Left renal pelvis (tissue), 4 donors: ENCODE data around the gene KMT2E. TPM values are rescaled to one million over a fixed set of nuclear protein-coding genes. Genes with fewer than 3 reads are reported as not detected.
"Not testable (repeated sequence)": the region's sequence is repeated elsewhere in the genome, so short reads cannot be mapped to it uniquely, and the experiment has no call there.

Experiments
- DNase-seq, 4 donors: peaks; one replicate each; pipeline ENCODE4 v3.0.0-alpha.2; 2013; ENCODE audit warnings: low read depth in 4 of 4, low spot score in 3 of 4
- polyA plus RNA-seq, 4 donors: library from polyadenylated mRNA; unstranded; fragments of 120-200 nt; gene quantifications; one replicate each; pipeline ENCODE4 v1.2.1, GENCODE V29; 2013; ENCODE audit not compliant: insufficient read length in 4 of 4

Gene KMT2E, protein sequence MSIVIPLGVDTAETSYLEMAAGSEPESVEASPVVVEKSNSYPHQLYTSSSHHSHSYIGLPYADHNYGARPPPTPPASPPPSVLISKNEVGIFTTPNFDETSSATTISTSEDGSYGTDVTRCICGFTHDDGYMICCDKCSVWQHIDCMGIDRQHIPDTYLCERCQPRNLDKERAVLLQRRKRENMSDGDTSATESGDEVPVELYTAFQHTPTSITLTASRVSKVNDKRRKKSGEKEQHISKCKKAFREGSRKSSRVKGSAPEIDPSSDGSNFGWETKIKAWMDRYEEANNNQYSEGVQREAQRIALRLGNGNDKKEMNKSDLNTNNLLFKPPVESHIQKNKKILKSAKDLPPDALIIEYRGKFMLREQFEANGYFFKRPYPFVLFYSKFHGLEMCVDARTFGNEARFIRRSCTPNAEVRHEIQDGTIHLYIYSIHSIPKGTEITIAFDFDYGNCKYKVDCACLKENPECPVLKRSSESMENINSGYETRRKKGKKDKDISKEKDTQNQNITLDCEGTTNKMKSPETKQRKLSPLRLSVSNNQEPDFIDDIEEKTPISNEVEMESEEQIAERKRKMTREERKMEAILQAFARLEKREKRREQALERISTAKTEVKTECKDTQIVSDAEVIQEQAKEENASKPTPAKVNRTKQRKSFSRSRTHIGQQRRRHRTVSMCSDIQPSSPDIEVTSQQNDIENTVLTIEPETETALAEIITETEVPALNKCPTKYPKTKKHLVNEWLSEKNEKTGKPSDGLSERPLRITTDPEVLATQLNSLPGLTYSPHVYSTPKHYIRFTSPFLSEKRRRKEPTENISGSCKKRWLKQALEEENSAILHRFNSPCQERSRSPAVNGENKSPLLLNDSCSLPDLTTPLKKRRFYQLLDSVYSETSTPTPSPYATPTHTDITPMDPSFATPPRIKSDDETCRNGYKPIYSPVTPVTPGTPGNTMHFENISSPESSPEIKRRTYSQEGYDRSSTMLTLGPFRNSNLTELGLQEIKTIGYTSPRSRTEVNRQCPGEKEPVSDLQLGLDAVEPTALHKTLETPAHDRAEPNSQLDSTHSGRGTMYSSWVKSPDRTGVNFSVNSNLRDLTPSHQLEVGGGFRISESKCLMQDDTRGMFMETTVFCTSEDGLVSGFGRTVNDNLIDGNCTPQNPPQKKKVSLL (N-terminal part only)
- polyA plus RNA-seq = 10 to 100 TPM; 60.7 to 81.8 (median 75.8) TPM

DNA sequence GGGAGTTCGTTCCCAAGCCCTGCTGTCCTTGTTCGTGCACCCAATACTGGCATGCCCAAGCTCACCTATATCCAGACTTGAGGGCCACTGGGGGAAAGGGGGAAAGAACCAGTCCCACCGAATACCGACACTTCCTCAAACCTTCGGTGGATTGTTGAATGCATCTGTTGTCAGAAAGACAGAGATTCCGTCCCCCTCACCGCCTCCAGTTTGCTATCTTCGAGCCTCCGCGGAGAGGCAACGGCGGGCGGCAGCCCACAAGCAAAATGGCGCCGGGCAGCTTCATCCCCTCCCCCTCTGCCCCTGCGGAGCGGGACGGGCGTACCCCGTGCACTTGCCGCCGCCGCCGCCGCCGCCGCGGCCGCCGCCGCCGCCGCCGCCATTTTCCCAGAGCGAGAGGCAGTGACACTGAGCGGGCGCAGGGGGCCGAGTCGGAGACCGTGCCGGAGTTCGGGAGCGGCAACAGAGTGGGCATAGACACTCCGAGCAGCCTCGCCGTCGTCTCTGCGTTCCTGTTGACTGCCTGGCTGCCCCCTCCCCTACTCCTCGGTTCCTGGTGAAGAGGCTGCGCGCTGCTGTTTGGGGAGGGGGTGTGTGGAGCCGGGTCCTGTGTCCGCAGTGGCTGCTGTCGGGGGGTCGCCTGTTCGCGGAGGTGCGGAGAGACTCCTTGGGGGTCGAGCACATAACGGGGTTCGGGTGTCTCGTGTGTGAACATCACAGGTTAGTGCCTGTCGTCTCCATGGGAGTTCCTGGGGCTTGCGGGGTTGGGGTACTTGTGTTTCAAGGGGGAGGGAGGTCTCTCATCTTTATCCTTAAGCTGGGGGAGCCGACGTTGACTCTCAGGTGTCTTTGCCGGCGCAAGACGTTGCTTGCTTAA, at the start of gene KMT2E:
Gene KMT2E (plus strand): TSS at position 390 of the 877 bp plus-strand sequence. CDS start 26,748 bp downstream, outside the sequence.
- DNase-seq = peak in 2 of 4 donors; percentile 70 to 73

- no peak for DNase-seq
These were observed 49.3 kb upstream of the KMT2E start for GRCh38 chr7:104964626-104965236.

DNA sequence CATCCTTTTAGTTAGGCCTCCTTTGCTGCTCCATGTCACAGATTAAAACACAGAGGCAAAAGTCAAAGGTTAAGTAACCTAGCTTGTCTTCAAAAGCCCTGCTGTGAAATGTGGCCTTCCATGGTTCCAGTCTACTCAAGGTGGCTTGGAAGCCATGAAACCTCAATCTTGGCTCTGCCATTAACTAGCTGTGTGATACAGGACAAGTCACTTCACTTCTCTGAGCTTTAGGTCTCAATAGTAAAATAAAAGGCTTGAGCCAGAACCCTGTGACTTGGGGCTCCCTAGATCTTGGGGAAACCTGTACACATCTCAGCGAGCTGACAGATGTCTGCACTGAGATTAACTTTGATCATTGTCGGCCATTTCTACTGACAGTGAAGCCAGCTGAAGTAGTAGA, 48.0 kb upstream of the KMT2E start:
- DNase-seq = no peak

- no peak for DNase-seq
These were observed 46.9 kb upstream of the KMT2E start for GRCh38 chr7:104967088-104967487.

DNA sequence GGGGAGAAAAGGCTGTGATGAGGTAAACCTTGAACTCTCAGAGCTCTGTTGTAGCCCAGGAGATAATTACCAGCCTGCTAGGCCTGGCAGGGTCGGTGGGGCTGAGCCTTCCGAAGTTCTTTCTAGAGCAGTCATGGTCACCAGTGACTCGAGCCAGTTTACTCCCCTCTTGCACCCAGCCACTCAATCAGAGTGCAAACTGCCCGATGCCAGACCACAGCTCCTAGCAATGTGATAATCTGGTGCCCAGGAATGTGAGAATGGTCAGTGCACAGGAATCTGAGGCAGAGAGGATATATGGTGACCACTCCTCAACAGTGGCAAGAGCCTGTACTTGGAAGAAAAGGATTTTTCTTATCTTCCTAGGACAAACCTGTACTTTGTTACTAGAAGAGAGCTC, 46.4 kb upstream of the KMT2E start:
- DNase-seq = no peak

GRCh38 chr7:104968648-104969047, 45.4 kb upstream of the KMT2E start:
- no peak for DNase-seq

DNA sequence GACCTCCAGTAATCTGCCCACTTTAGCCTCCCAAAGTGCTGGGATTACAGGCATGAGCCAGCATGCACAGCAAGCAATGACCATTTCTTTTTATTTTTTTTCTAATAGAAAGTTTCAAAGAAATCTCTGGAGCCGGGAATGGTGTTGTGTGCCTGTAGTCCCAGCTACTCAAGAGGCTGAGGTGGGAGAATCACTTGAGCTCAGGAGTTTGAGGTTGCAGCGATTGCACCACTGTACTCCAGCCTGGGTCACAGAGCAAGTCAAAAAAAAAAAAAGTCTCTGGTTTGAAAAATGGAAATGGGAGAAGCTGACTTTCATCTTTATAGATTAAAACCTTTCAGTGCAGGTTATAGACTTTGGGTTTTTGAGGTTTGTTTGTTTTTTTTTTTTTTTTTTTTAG, 44.8 kb upstream of the KMT2E start:
- DNase-seq = no peak

- DNase-seq = no peak
These were observed 42.5 kb upstream of the KMT2E start for GRCh38 chr7:104971290-104972071.

- DNase-seq = no peak
These were observed 41.5 kb upstream of the KMT2E start for GRCh38 chr7:104972500-104972899.

DNA sequence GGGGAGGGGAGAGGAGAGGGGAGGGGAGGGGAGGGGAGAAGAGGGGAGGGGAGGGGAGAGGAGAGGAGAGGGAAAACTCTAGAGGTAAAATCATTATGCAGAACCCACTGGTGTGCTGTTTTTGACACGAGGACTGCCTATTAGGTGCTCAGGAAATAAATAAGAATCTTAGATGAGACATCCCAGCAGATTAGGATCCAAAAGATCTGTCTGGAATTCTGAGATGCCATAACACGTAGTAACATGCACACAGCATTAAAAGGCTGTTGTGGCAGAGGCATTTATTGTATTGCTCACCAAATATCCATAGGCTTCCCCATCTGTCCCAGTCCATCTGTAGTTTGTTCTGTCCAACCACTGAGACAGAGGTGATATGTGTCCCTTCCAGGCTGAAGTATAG, 40.8 kb upstream of the KMT2E start:
- DNase-seq = no peak

DNA sequence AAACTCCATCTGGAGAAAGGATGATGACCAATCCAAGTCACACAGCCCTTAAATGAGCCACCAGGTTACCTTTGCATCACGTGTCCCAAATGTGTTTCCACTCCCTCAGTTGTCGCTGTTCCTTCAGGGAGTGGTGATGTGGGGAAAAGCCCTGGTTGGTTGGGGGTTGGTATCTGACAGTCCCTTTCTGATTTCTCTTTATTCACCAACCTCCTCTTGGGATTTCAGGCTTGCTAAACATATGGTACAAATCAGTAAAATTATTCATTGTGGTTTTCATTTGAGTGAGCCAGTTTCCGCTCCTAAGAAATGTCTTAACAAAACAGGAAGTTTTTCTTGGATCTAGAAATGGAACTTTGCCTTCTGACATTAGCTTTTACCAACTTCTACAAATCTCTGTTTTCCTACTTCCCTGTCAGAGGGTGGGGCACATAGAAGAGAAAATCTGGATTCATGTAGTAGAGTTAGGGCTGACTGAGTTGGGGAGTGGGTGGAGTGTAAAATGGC, 40.0 kb upstream of the KMT2E start:
- no peak for DNase-seq

GRCh38 chr7:104975553-104975952, 38.5 kb upstream of the KMT2E start:
- not testable (repeated sequence) for DNase-seq

- no peak for DNase-seq
These were observed 36.9 kb upstream of the KMT2E start for GRCh38 chr7:104976966-104977636.

GRCh38 chr7:104978460-104978859, 35.5 kb upstream of the KMT2E start:
- DNase-seq = no peak

- DNase-seq = peak in 2 of 4 donors; percentile 56 to 57
These were observed 34.7 kb upstream of the KMT2E start for GRCh38 chr7:104979167-104979841.

DNA sequence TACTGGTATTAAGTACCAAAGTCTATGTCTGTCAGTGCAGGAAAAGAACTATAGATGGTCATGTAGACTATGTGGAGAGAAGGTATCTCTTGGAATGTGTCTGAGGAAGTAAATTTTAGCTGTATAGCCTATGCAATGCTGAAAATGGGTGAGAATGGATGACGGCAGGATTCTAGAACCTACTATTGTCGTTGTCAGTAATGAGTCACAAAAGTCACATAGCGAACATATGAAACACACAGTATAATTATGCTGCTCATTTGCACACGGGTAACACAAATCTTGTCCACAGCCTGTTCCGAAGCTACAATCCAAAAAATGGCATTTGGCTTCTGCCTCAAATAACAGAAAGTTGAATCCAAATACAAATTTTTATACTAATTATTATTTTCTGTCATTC, 33.6 kb upstream of the KMT2E start:
- DNase-seq = no peak
